Lower lobe of right lung (tissue), 2 donors: ENCODE results near the gene KRTAP12-2. TPM values are rescaled to one million over a fixed set of nuclear protein-coding genes. Genes with fewer than 3 reads are reported as not detected.
"Not testable (repeated sequence)": the region's sequence is repeated elsewhere in the genome, so short reads cannot be mapped to it uniquely, and the experiment has no call there.

Source experiments
- ATAC-seq, 2 donors: fragments of 200-7000 bp; cut with Tn5 transposase; one replicate each; pipeline ENCODE4 v1.9.1; 2020 to 2022; ENCODE audit warnings: mild to moderate bottlenecking in 2 of 2, moderate library complexity in 2 of 2
- DNase-seq: peaks from one replicate; pipeline ENCODE4 v3.0.0-alpha.2; 2020
- H3K27ac ChIP-seq: fragments of 200-600 bp; one replicate; pipeline ENCODE4 v1.8.0; 2022
- H3K27me3 ChIP-seq: fragments of 200-600 bp; one replicate; pipeline ENCODE4 v1.8.0; 2022; ENCODE audit warnings: low read depth
- H3K36me3 ChIP-seq: fragments of 200-600 bp; one replicate; pipeline ENCODE4 v1.8.0; 2022; ENCODE audit warnings: mild to moderate bottlenecking
- H3K4me1 ChIP-seq: fragments of 200-600 bp; one replicate; pipeline ENCODE4 v1.8.0; 2022
- H3K4me3 ChIP-seq: fragments of 200-600 bp; one replicate; pipeline ENCODE4 v1.8.0; 2022; ENCODE audit warnings: mild to moderate bottlenecking
- H3K9me3 ChIP-seq: fragments of 200-600 bp; one replicate; pipeline ENCODE4 v1.8.0; 2022
- intact Hi-C: fragments of 100-400 bp; cut with DNase I; formaldehyde crosslinking; loops from one replicate; pipeline ENCODE4 v1.11.0; 2022
- total RNA-seq: library from RNA; stranded (reverse); fragmentation: NEBNext Ultra II Directional; extraction: Animal tissue kit (Norgen Biotek cat#: 25700); gene quantifications from one replicate; pipeline ENCODE4 v1.2.1, GENCODE V29; 2021
- TF ChIP-seq, protein P1 (sequence below): fragments of 200-600 bp; IDR thresholded peaks from one replicate; pipeline ENCODE4 v1.8.0; 2022; ENCODE audit warnings: antibody characterized with exemption, mild to moderate bottlenecking
- donor health status: DM: no; HTN: yes; CAD: no; lungs with severe emphysema.

KRTAP12-2 gene
- total RNA-seq, 1 donor from 2014 or later = not detected

DNA sequence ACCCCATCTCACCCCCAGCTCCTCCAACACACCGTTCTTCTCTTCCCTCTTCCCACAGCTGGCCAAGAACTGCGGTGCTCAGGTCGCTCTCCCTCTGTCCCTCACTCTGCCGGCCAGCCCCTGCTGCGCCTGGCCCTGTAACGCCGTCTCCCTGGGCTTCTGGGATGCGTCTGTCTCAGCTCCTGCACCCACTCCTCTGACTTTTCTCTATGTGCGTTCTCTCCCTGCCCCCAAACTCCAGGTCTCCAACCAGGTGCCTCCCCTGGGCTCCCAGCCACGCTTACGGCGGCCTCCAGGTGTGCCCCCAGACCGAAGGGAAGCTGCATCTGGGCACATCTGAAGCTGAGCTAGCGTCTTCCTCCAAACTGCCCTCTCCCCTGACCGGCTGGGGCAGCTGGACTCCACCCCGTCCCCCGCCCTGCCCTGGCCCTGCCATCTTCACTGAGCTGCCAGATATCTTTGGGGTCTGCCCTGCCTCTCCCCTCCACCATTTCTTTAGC is 32.8 kb upstream of the KRTAP12-2 start:
- H3K4me3 ChIP-seq = no peak overlapping the region
- H3K4me1 ChIP-seq = no peaks in the 10 kb centered on the region
- H3K36me3 ChIP-seq = no peaks in the 10 kb centered on the region
- ATAC-seq (no peak), DNase-seq (no peak)
- TF ChIP-seq, protein P1, sequence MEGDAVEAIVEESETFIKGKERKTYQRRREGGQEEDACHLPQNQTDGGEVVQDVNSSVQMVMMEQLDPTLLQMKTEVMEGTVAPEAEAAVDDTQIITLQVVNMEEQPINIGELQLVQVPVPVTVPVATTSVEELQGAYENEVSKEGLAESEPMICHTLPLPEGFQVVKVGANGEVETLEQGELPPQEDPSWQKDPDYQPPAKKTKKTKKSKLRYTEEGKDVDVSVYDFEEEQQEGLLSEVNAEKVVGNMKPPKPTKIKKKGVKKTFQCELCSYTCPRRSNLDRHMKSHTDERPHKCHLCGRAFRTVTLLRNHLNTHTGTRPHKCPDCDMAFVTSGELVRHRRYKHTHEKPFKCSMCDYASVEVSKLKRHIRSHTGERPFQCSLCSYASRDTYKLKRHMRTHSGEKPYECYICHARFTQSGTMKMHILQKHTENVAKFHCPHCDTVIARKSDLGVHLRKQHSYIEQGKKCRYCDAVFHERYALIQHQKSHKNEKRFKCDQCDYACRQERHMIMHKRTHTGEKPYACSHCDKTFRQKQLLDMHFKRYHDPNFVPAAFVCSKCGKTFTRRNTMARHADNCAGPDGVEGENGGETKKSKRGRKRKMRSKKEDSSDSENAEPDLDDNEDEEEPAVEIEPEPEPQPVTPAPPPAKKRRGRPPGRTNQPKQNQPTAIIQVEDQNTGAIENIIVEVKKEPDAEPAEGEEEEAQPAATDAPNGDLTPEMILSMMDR = no peak
- H3K9me3 ChIP-seq = no peaks in the 10 kb centered on the region
- intact Hi-C loops = no loop called here
- H3K27ac ChIP-seq = no peak overlapping the region
- peaks cover 63% of the 10 kb centered on the region for H3K27me3 ChIP-seq

GRCh38 chr21:44697811-44698734 is 31.3 kb upstream of the KRTAP12-2 start:
- H3K9me3 ChIP-seq = peaks cover 12% of the 10 kb centered on the region
- no peak for DNase-seq
- no peaks in the 10 kb centered on the region for H3K4me1 ChIP-seq
- TF ChIP-seq, protein P1 = no peak
- intact Hi-C loops = no loop called here
- no peak overlapping the region for H3K4me3 ChIP-seq
- no peaks in the 10 kb centered on the region for H3K36me3 ChIP-seq
- no peak overlapping the region for H3K27ac ChIP-seq
- peaks cover 50% of the 10 kb centered on the region for H3K27me3 ChIP-seq
- no peak for ATAC-seq

DNA sequence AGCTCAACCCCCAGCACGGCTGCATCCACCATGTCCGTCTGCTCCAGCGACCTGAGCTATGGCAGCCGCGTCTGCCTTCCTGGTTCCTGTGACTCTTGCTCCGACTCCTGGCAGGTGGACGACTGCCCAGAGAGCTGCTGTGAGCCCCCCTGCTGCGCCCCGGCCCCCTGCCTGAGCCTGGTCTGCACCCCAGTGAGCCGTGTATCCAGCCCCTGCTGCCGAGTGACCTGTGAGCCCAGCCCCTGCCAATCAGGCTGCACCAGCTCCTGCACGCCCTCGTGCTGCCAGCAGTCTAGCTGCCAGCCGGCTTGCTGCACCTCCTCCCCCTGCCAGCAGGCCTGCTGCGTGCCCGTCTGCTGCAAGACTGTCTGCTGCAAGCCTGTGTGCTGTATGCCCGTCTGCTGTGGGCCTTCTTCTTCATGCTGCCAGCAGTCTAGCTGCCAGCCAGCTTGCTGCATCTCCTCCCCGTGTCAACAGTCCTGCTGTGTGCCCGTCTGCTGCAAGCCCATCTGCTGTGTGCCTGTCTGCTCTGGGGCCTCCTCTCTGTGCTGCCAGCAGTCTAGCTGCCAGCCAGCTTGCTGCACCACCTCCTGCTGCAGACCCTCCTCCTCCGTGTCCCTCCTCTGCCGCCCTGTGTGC is 30.6 kb upstream of the KRTAP12-2 start, which contains the start of gene KRTAP10-12:
Gene KRTAP10-12 (plus strand): TSS at position 1 of the 639 bp plus-strand sequence. CDS start 30 bp downstream, at position 31.
- H3K4me1 ChIP-seq, H3K4me3 ChIP-seq, ATAC-seq, intact Hi-C loops, DNase-seq, H3K27ac ChIP-seq, H3K36me3 ChIP-seq: not testable (repeated sequence)
- Histone ChIP-seq H3K27me3 (peaks cover 45% of the 10 kb centered on the region), H3K9me3 (peaks cover 20% of the 10 kb centered on the region)

GRCh38 chr21:44696572-44696971 is 29.8 kb upstream of the KRTAP12-2 start:
- Histone ChIP-seq H3K4me3 (no peak overlapping the region), H3K36me3 (no peaks in the 10 kb centered on the region), H3K27me3 (peaks cover 38% of the 10 kb centered on the region), H3K4me1 (no peaks in the 10 kb centered on the region), H3K9me3 (peaks cover 23% of the 10 kb centered on the region), H3K27ac (no peak overlapping the region)
- no peak for DNase-seq
- intact Hi-C loops = no loop called here
- ATAC-seq = no peak
- TF ChIP-seq, protein P1 = no peak

GRCh38 chr21:44695641-44696040 is 28.9 kb upstream of the KRTAP12-2 start:
- Histone ChIP-seq H3K9me3 (peaks cover 23% of the 10 kb centered on the region), H3K27ac (no peak overlapping the region), H3K4me3 (no peak overlapping the region), H3K36me3 (no peaks in the 10 kb centered on the region), H3K27me3 (peaks cover 30% of the 10 kb centered on the region), H3K4me1 (no peaks in the 10 kb centered on the region)
- intact Hi-C loops = no loop called here
- TF ChIP-seq, protein P1 = no peak
- ATAC-seq (no peak), DNase-seq (no peak)
